ENCODE results near the gene WDR82.

WDR82 gene

GRCh38 chr3:52278510-52279069, at the start of gene WDR82:
Gene WDR82 (minus strand): TSS chr3:52278649. CDS start chr3:52278361, 288 bp downstream.
- DNase-seq, result peak; percentile 97 to 99

- no peak for DNase-seq
Measured at GRCh38 chr3:52327486-52328290, 49.2 kb upstream of the WDR82 start.

- no peak for DNase-seq
Measured at GRCh38 chr3:52326976-52327375, 48.5 kb upstream of the WDR82 start.

- DNase-seq, result no peak
Measured at GRCh38 chr3:52325686-52326085, 47.2 kb upstream of the WDR82 start.

GRCh38 chr3:52324676-52325075, 46.2 kb upstream of the WDR82 start:
- DNase-seq, result no peak

GRCh38 chr3:52323526-52324295, 45.3 kb upstream of the WDR82 start:
- DNase-seq, result no peak

GRCh38 chr3:52322466-52322865, 44.0 kb upstream of the WDR82 start:
- DNase-seq, result no peak

- no peak for DNase-seq
Measured at GRCh38 chr3:52321481-52321880, 43.0 kb upstream of the WDR82 start.

- no peak for DNase-seq
Measured at GRCh38 chr3:52319921-52320595, 41.6 kb upstream of the WDR82 start.

GRCh38 chr3:52318186-52318816, 39.9 kb upstream of the WDR82 start:
- DNase-seq, result no peak

- DNase-seq, result peak; percentile 76 to 81
Measured at GRCh38 chr3:52317208-52318000, 39.0 kb upstream of the WDR82 start.

- no peak for DNase-seq
Measured at GRCh38 chr3:52315977-52316764, 37.7 kb upstream of the WDR82 start, which contains the start of gene DNAH1. Gene DNAH1 (plus strand): TSS chr3:52316319. CDS start chr3:52322443, 6,124 bp downstream.

- no peak for DNase-seq
Measured at GRCh38 chr3:52315006-52315405, 36.6 kb upstream of the WDR82 start.

- no peak for DNase-seq
Measured at GRCh38 chr3:52314489-52314888, 36.0 kb upstream of the WDR82 start.

GRCh38 chr3:52313774-52314188, 35.3 kb upstream of the WDR82 start:
- no peak for DNase-seq

GRCh38 chr3:52313188-52313773, 34.8 kb upstream of the WDR82 start:
- no peak for DNase-seq

- DNase-seq, result no peak
Measured at GRCh38 chr3:52311576-52312119, 33.2 kb upstream of the WDR82 start.

GRCh38 chr3:52310861-52311575, 32.6 kb upstream of the WDR82 start:
- peak; percentile 55 to 63 for DNase-seq

GRCh38 chr3:52308308-52308707, 29.9 kb upstream of the WDR82 start:
- DNase-seq, result no peak
